IMR-90 (cell line): Measurements from ENCODE around the gene OR13C2. TPM values are rescaled to one million over a fixed set of nuclear protein-coding genes. Genes with fewer than 3 reads are reported as not detected.

Experiments used
- ATAC-seq: fragments of 200-7000 bp; cut with Tn5 transposase; 2 replicates; pipeline ENCODE4 v1.9.1; 2020; ENCODE audit warnings: low read depth, mild to moderate bottlenecking, moderate library complexity
- BruUV-seq: library from RNA; stranded (reverse); fragments of 400-500 nt; replicated peaks from 2 replicates; lab custom pipeline; 2021; lab: Mats Ljungman, UMichigan
- CTCF ChIA-PET: fragments of 300-600 bp; formaldehyde crosslinking; extraction: SDS; loops from one replicate; lab custom pipeline; 2021; ENCODE audit warnings: antibody characterized with exemption; lab: Yijun Ruan, JAX
- POLR2A ChIA-PET: fragments of 300-600 bp; sonication (Branson Sonifier 250); formaldehyde crosslinking; loops from one replicate; lab custom pipeline; 2022; ENCODE audit warnings: antibody characterized with exemption; ENCODE audit not compliant: unreplicated experiment; lab: Charles Lee
- DNase-seq: peaks from one replicate; pipeline ENCODE4 v3.0.0; 2013
- H2AFZ ChIP-seq: replicated peaks from 2 replicates; pipeline ENCODE3; 2013; ENCODE audit warnings: low read length, mild to moderate bottlenecking; ENCODE audit not compliant: poor library complexity
- H2AK5ac ChIP-seq: 2 replicates; pipeline ENCODE4 v1.6.1; 2013; ENCODE audit warnings: low read depth, low read length, inconsistent platforms
- H2AK9ac ChIP-seq: replicated peaks from 2 replicates; pipeline ENCODE3; 2013; ENCODE audit warnings: mild to moderate bottlenecking, low read depth, low read length, moderate library complexity; ENCODE audit not compliant: poor library complexity
- H2BK120ac ChIP-seq: 2 replicates; pipeline ENCODE4 v1.6.1; 2013; ENCODE audit warnings: low read depth, low read length, inconsistent platforms
- H2BK15ac ChIP-seq: 3 replicates; pipeline ENCODE4 v1.6.1; 2013; ENCODE audit warnings: low read depth, low read length, inconsistent platforms
- H2BK20ac ChIP-seq: 2 replicates; pipeline ENCODE4 v1.6.1; 2013; ENCODE audit warnings: low read depth, mild to moderate bottlenecking, inconsistent platforms, low read length, moderate library complexity
- H2BK5ac ChIP-seq: 2 replicates; pipeline ENCODE4 v1.6.1; 2013; ENCODE audit warnings: mild to moderate bottlenecking, low read depth, low read length, inconsistent platforms; ENCODE audit not compliant: poor library complexity, severe bottlenecking
- H3K14ac ChIP-seq: replicated peaks from 2 replicates; pipeline ENCODE4 v1.6.1; 2013; ENCODE audit warnings: low read depth, low read length, inconsistent platforms
- H3K18ac ChIP-seq: 2 replicates; pipeline ENCODE4 v1.6.1; 2013; ENCODE audit warnings: low read depth, low read length, control low read depth
- H3K23ac ChIP-seq: 2 replicates; pipeline ENCODE4 v1.6.1; 2013; ENCODE audit warnings: low read depth, low read length, inconsistent platforms
- H3K27ac ChIP-seq: 2 replicates; pipeline ENCODE4 v1.5.1; 2013; ENCODE audit warnings: mild to moderate bottlenecking, control low read depth, low read length; ENCODE audit not compliant: insufficient read depth
- H3K27me3 ChIP-seq: 2 replicates; pipeline ENCODE4 v1.6.1; 2013; ENCODE audit warnings: low read length; ENCODE audit not compliant: control insufficient read depth, insufficient read depth
- H3K36me3 ChIP-seq: 2 replicates; pipeline ENCODE4 v1.6.1; 2013; ENCODE audit warnings: low read length, mixed read lengths; ENCODE audit not compliant: control insufficient read depth, insufficient read depth
- H3K4ac ChIP-seq: 2 replicates; pipeline ENCODE4 v1.6.1; 2013; ENCODE audit warnings: low read depth, low read length, inconsistent platforms
- H3K4me1 ChIP-seq: 2 replicates; pipeline ENCODE4 v1.6.1; 2013; ENCODE audit warnings: low read length, mixed read lengths; ENCODE audit not compliant: control insufficient read depth, insufficient read depth
- H3K4me2 ChIP-seq: 2 replicates; pipeline ENCODE4 v1.6.1; 2013; ENCODE audit warnings: low read depth, mild to moderate bottlenecking, control low read depth, low read length, moderate library complexity
- H3K4me3 ChIP-seq: 2 replicates; pipeline ENCODE4 v1.5.1; 2013; ENCODE audit warnings: low read depth, mild to moderate bottlenecking, control low read depth, low read length, moderate library complexity; ENCODE audit not compliant: insufficient read depth
- H3K56ac ChIP-seq: 2 replicates; pipeline ENCODE4 v1.6.1; 2013; ENCODE audit warnings: low read length, inconsistent platforms; ENCODE audit not compliant: insufficient read depth; ENCODE audit errors: extremely low read depth
- H3K79me1 ChIP-seq, 2 experiments: 2 replicates each; pipeline ENCODE4 v1.6.1; 2013; ENCODE audit warnings: low read length in 2 of 2, inconsistent platforms in 1 of 2, low read depth in 1 of 2
- H3K9ac ChIP-seq: 2 replicates; pipeline ENCODE4 v1.6.1; 2013; ENCODE audit warnings: low read depth, low read length, control low read depth
- H3K9me1 ChIP-seq: 2 replicates; pipeline ENCODE4 v1.6.1; 2013; ENCODE audit warnings: low read length, inconsistent platforms; ENCODE audit not compliant: insufficient read depth
- H3K9me3 ChIP-seq: 2 replicates; pipeline ENCODE4 v1.6.1; 2013; ENCODE audit warnings: low read length; ENCODE audit not compliant: control insufficient read depth, insufficient read depth
- H4K20me1 ChIP-seq: 2 replicates; pipeline ENCODE4 v1.6.1; 2013; ENCODE audit warnings: low read length, inconsistent platforms; ENCODE audit not compliant: insufficient read depth
- H4K5ac ChIP-seq: 2 replicates; pipeline ENCODE4 v1.6.1; 2013; ENCODE audit warnings: mild to moderate bottlenecking, low read depth, low read length, control low read depth
- H4K8ac ChIP-seq, 2 experiments: 2 replicates each; pipeline ENCODE4 v1.6.1; 2013; ENCODE audit warnings: low read depth in 2 of 2, low read length in 2 of 2, control low read depth in 1 of 2, inconsistent platforms in 1 of 2
- H4K91ac ChIP-seq: 2 replicates; pipeline ENCODE4 v1.6.1; 2013; ENCODE audit warnings: low read depth, low read length, inconsistent platforms; ENCODE audit not compliant: insufficient read depth
- MAFK ChIP-seq: IDR thresholded peaks from 2 replicates; pipeline ENCODE4 v1.6.1; 2012; ENCODE audit warnings: low read depth, low read length, improper control_type of control experiment
- MAZ ChIP-seq: IDR thresholded peaks from 2 replicates; pipeline ENCODE4 v1.6.1; 2012; ENCODE audit warnings: low read depth, mild to moderate bottlenecking, low read length, improper control_type of control experiment, moderate library complexity, borderline replicate concordance
- RFX5 ChIP-seq: IDR thresholded peaks from 2 replicates; pipeline ENCODE4 v1.8.0; 2012; ENCODE audit warnings: low read depth, mild to moderate bottlenecking, low read length, moderate library complexity
- USF2 ChIP-seq: fragments of 150-350 bp; IDR thresholded peaks from 2 replicates; pipeline ENCODE4 v1.6.1; 2017; ENCODE audit warnings: mild to moderate bottlenecking, antibody characterized with exemption, low read length, low read depth
- WGBS, 2 experiments: methylation state at CpG; one replicate each; pipeline versions ENCODE4 v1.1.5 to v1.1.7; 2013; ENCODE audit warnings: missing lambda C conversion rate in 2 of 2; ENCODE audit not compliant: insufficient read length in 1 of 2; ENCODE audit errors: extremely low coverage in 2 of 2; 5-methylcytosine and 5-hydroxymethylcytosine counted together
- dilution Hi-C: fragments of 300-500 bp; cut with HindIII; formaldehyde crosslinking; loops from one replicate; pipeline ENCODE4 v1.14.3; 2018; ENCODE audit warnings: low sequenced_read_pairs; ENCODE audit not compliant: unreplicated experiment
- in situ Hi-C: fragments of 300-500 bp; cut with MboI; formaldehyde crosslinking; loops from 3 replicates; pipeline ENCODE4 v1.14.3; 2019; ENCODE audit warnings: low sequenced_read_pairs, inconsistent platforms, mixed read lengths
- intact Hi-C: fragments of 100-400 bp; cut with micrococcal nuclease; formaldehyde crosslinking; loops from 2 replicates; pipeline ENCODE4 v1.10.0; 2022
- polyA plus RNA-seq, 3 experiments: library from polyadenylated mRNA; depleted of rRNA; stranded (reverse); fragments of >200 nt; gene quantifications; 2 replicates each; pipeline ENCODE4 v1.2.3, GENCODE V29; 2012; ENCODE audit warnings: low replicate concordance in 1 of 3
- total RNA-seq: library from RNA; depleted of rRNA; stranded (reverse); fragments of >200 nt; gene quantifications from 2 replicates; pipeline ENCODE4 v1.2.3, GENCODE V29; 2012

The OR13C2 gene
- total and polyA plus RNA-seq, 2 of the 4 experiments (the other 2 are of a cell fraction) = not detected

- no peak overlapping the region for H3K9ac ChIP-seq
- H3K27me3 ChIP-seq = no peaks in the 10 kb centered on the region
- no peak overlapping the region for H2AK9ac ChIP-seq
- dilution Hi-C loops (no loop called here), in situ Hi-C loops (no loop called here), intact Hi-C loops (no loop called here)
- ATAC-seq (no peak), DNase-seq (no peak)
- H3K27ac ChIP-seq = no peak overlapping the region
- H3K9me3 ChIP-seq = no peaks in the 10 kb centered on the region
- no peaks in the 10 kb centered on the region for H4K20me1 ChIP-seq
- H2BK120ac ChIP-seq = no peak overlapping the region
- no peak overlapping the region for H3K4ac ChIP-seq
- CTCF ChIA-PET = no interaction called here
- H4K8ac ChIP-seq = no peak overlapping the region
- H2AFZ ChIP-seq = no peak overlapping the region
- no peaks in the 10 kb centered on the region for H3K79me1 ChIP-seq
- H2BK5ac ChIP-seq = no peak overlapping the region
- H4K5ac ChIP-seq = no peak overlapping the region
- no peak overlapping the region for H4K91ac ChIP-seq
- no peak overlapping the region for H2BK20ac ChIP-seq
- WGBS, 2 experiments = no CpG with 5 or more reads among the region's 1 CpG
- TF ChIP-seq MAZ (no peak), USF2 (no peak), MAFK (no peak), RFX5 (no peak)
- BruUV-seq = no TSS peak
- H3K56ac ChIP-seq = no peak overlapping the region
- H3K36me3 ChIP-seq = no peaks in the 10 kb centered on the region
- H3K18ac ChIP-seq = no peak overlapping the region
- no peak overlapping the region for H3K14ac ChIP-seq
- no peak overlapping the region for H2AK5ac ChIP-seq
- POLR2A ChIA-PET = no interaction called here
- H3K4me3 ChIP-seq = no peak overlapping the region
- H3K9me1 ChIP-seq = no peaks in the 10 kb centered on the region
- no peaks in the 10 kb centered on the region for H3K4me1 ChIP-seq
- no peak overlapping the region for H3K23ac ChIP-seq
- H3K4me2 ChIP-seq = no peak overlapping the region
- no peak overlapping the region for H2BK15ac ChIP-seq
These were observed 18.8 kb downstream of the OR13C2 start for GRCh38 chr9:104586496-104587180.
